Measurements from ENCODE around the gene TAS2R3. TPM values are rescaled to one million over a fixed set of nuclear protein-coding genes. Genes with fewer than 3 reads are reported as not detected.

Gene TAS2R3, protein sequence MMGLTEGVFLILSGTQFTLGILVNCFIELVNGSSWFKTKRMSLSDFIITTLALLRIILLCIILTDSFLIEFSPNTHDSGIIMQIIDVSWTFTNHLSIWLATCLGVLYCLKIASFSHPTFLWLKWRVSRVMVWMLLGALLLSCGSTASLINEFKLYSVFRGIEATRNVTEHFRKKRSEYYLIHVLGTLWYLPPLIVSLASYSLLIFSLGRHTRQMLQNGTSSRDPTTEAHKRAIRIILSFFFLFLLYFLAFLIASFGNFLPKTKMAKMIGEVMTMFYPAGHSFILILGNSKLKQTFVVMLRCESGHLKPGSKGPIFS
- total RNA-seq (2.7 TPM), polyA plus RNA-seq (ENCODE audit: insufficient read depth, low read depth, low replicate concordance) (not detected)
- long read RNA-seq, donor 1: 0 reads
- long read RNA-seq, donor 2: 0 reads
- long read RNA-seq, donor 3: 0 reads
- long read RNA-seq, donor 4: 0 reads
- long read RNA-seq, donor 5: 0 reads
- long read RNA-seq, donor 6: 0 reads
- long read RNA-seq, donor 7: 0 reads
- long read RNA-seq, donor 8: 0 reads
- long read RNA-seq, donor 9: 0 reads
- long read RNA-seq, donor 10: 0 reads

DNA sequence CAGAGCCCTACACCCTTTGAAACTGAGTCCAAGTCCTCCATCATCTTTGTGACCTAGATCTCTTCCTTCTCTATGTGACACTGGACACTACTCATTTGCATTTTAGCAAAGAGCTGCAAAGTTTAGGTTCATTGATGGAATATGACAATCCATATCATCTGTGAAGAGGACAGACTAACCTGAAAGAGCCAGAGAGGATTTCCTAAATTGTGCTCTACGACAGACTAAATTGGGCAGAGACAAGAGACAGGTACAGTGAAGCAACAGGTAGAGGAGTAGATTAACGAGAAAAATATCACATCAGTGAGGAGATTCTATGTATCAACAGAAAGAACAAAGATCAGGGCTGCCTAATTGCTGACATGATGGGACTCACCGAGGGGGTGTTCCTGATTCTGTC, at the start of gene TAS2R3:
TAS2R3 (plus strand) TSS at position 301 of the 400 bp plus-strand sequence; CDS start at position 363, 62 bp downstream.
- H3K27me3 ChIP-seq (ENCODE audit: control insufficient read depth, insufficient read depth, low read length): no peaks in the 10 kb centered on the region
- FAIRE-seq (no peak), DNase-seq (no peak)
- H3K27ac ChIP-seq (ENCODE audit: low read depth in 2 of 2, low read length in 2 of 2): no peak within 1 kb of the TSS
- H3K9ac ChIP-seq (ENCODE audit: low read length in 3 of 3): no peak within 1 kb of the TSS
- TF ChIP-seq CTCF (IDR thresholded peaks at IDR 0.05; ENCODE audit: borderline replicate concordance, extremely low read depth, insufficient read depth): no peak
- no peaks in the 10 kb centered on the region for H3K4me1 ChIP-seq (ENCODE audit: control insufficient read depth in 2 of 3, insufficient read depth in 2 of 3, low read depth in 1 of 3, low read length in 3 of 3)
- H3K36me3 ChIP-seq (ENCODE audit: control insufficient read depth in 2 of 3, insufficient read depth in 3 of 3, low read length in 3 of 3): peaks cover 2 to 24% (median 13%) of the 10 kb centered on the region in 3 donors
- no peaks in the 10 kb centered on the region for H3K9me3 ChIP-seq (ENCODE audit: control insufficient read depth in 2 of 3, insufficient read depth in 1 of 3, low read length in 3 of 3)
- intact Hi-C loops (cut with DNase I): no loop called here
- H3K4me3 ChIP-seq (ENCODE audit: low read length in 3 of 3): no peak within 1 kb of the TSS

GRCh38 chr7:141714571-141714970, 49.3 kb upstream of the TAS2R3 start:
- no peak overlapping the region for H3K27ac ChIP-seq (ENCODE audit: low read depth in 2 of 2, low read length in 2 of 2)
- H3K4me3 ChIP-seq (ENCODE audit: low read length in 3 of 3): no peak overlapping the region
- no peaks in the 10 kb centered on the region for H3K27me3 ChIP-seq (ENCODE audit: control insufficient read depth, insufficient read depth, low read length)

GRCh38 chr7:141715018-141715417, 48.9 kb upstream of the TAS2R3 start:
- H3K4me1 ChIP-seq (ENCODE audit: control insufficient read depth in 2 of 3, insufficient read depth in 2 of 3, low read depth in 1 of 3, low read length in 3 of 3): peaks cover 0 to 5% (median 0%) of the 10 kb centered on the region in 3 donors
- no peaks in the 10 kb centered on the region for H3K36me3 ChIP-seq (ENCODE audit: control insufficient read depth in 2 of 3, insufficient read depth in 3 of 3, low read length in 3 of 3)
- no peak for TF ChIP-seq CTCF (IDR thresholded peaks at IDR 0.05; ENCODE audit: borderline replicate concordance, extremely low read depth, insufficient read depth)
- H3K27ac ChIP-seq (ENCODE audit: low read depth in 2 of 2, low read length in 2 of 2): no peak overlapping the region
- no peak overlapping the region for H3K9ac ChIP-seq (ENCODE audit: low read length in 3 of 3)
- H3K4me3 ChIP-seq (ENCODE audit: low read length in 3 of 3): no peak overlapping the region
- H3K9me3 ChIP-seq (ENCODE audit: control insufficient read depth in 2 of 3, insufficient read depth in 1 of 3, low read length in 3 of 3): no peaks in the 10 kb centered on the region
- DNase-seq (no peak), FAIRE-seq (no peak)
- intact Hi-C loops (cut with DNase I): no loop called here
- no peaks in the 10 kb centered on the region for H3K27me3 ChIP-seq (ENCODE audit: control insufficient read depth, insufficient read depth, low read length)

More at GRCh38 chr7:141714571-141714970, 49.3 kb upstream of the TAS2R3 start:
- H3K9ac ChIP-seq (ENCODE audit: low read length in 3 of 3): no peak overlapping the region
- H3K9me3 ChIP-seq (ENCODE audit: control insufficient read depth in 2 of 3, insufficient read depth in 1 of 3, low read length in 3 of 3): no peaks in the 10 kb centered on the region
- TF ChIP-seq CTCF (IDR thresholded peaks at IDR 0.05; ENCODE audit: borderline replicate concordance, extremely low read depth, insufficient read depth): no peak
- DNase-seq (no peak), FAIRE-seq (no peak)
- no peaks in the 10 kb centered on the region for H3K36me3 ChIP-seq (ENCODE audit: control insufficient read depth in 2 of 3, insufficient read depth in 3 of 3, low read length in 3 of 3)
- intact Hi-C loops (cut with DNase I): no loop called here
- peaks cover 0 to 5% (median 0%) of the 10 kb centered on the region in 3 donors for H3K4me1 ChIP-seq (ENCODE audit: control insufficient read depth in 2 of 3, insufficient read depth in 2 of 3, low read depth in 1 of 3, low read length in 3 of 3)
